ENCODE measurements around the gene HINT2. TPM values are rescaled to one million over a fixed set of nuclear protein-coding genes. Genes with fewer than 3 reads are reported as not detected.

The HINT2 gene
- total RNA-seq = 57.6 TPM
- long read RNA-seq, transcript HINT2-201 (5 exons, 628 nt) = major isoform, 35 of 42 reads
- long read RNA-seq, partial matches to known transcripts = 0 of 42 reads
- long read RNA-seq, other reads (novel, unspliced or antisense) = 2 of 42 reads

- intact Hi-C loops (cut with DNase I) = loop anchor here (5.0 kb wide), 2 partner anchors 83 to 158 kb away; partner anchors contain the start of genes CCDC107, CREB3, RMRP and TLN1
- peak; percentile 96 for DNase-seq (ENCODE audit: low spot score)
Measured at GRCh38 chr9:35814841-35815543, at the start of gene HINT2. HINT2 (minus strand) TSS chr9:35815042; CDS start chr9:35814979, 63 bp downstream.

- intact Hi-C loops (cut with DNase I) = no loop called here
- no peak for DNase-seq (ENCODE audit: low spot score)
Measured at GRCh38 chr9:35863583-35863982, 48.7 kb upstream of the HINT2 start.

GRCh38 chr9:35862328-35862727 lies 47.5 kb upstream of the HINT2 start:
- DNase-seq (ENCODE audit: low spot score) = no peak
- intact Hi-C loops (cut with DNase I) = no loop called here

- intact Hi-C loops (cut with DNase I) = no loop called here
- no peak for DNase-seq (ENCODE audit: low spot score)
Measured at GRCh38 chr9:35861161-35861897, 46.5 kb upstream of the HINT2 start.

GRCh38 chr9:35859990-35860339 lies 45.1 kb upstream of the HINT2 start:
- DNase-seq (ENCODE audit: low spot score) = no peak
- intact Hi-C loops (cut with DNase I) = no loop called here

GRCh38 chr9:35859310-35859989 lies 44.6 kb upstream of the HINT2 start:
- intact Hi-C loops (cut with DNase I) = no loop called here
- no peak for DNase-seq (ENCODE audit: low spot score)

- intact Hi-C loops (cut with DNase I) = no loop called here
- DNase-seq (ENCODE audit: low spot score) = no peak
Measured at GRCh38 chr9:35858458-35858857, 43.6 kb upstream of the HINT2 start.

- intact Hi-C loops (cut with DNase I) = no loop called here
- DNase-seq (ENCODE audit: low spot score) = no peak
Measured at GRCh38 chr9:35856882-35857281, 42.0 kb upstream of the HINT2 start.

GRCh38 chr9:35856206-35856605 lies 41.4 kb upstream of the HINT2 start:
- intact Hi-C loops (cut with DNase I) = no loop called here
- no peak for DNase-seq (ENCODE audit: low spot score)

- DNase-seq (ENCODE audit: low spot score) = no peak
- intact Hi-C loops (cut with DNase I) = no loop called here
Measured at GRCh38 chr9:35854091-35854762, 39.4 kb upstream of the HINT2 start.

GRCh38 chr9:35852876-35853865 lies 38.3 kb upstream of the HINT2 start:
- no peak for DNase-seq (ENCODE audit: low spot score)
- intact Hi-C loops (cut with DNase I) = no loop called here

- DNase-seq (ENCODE audit: low spot score) = peak; percentile 6
- intact Hi-C loops (cut with DNase I) = no loop called here
Measured at GRCh38 chr9:35852267-35852815, 37.5 kb upstream of the HINT2 start.

- DNase-seq (ENCODE audit: low spot score) = peak; percentile 9
- intact Hi-C loops (cut with DNase I) = no loop called here
Measured at GRCh38 chr9:35847792-35848572, 33.1 kb upstream of the HINT2 start.

- no peak for DNase-seq (ENCODE audit: low spot score)
- intact Hi-C loops (cut with DNase I) = no loop called here
Measured at GRCh38 chr9:35845824-35846771, 31.3 kb upstream of the HINT2 start.

GRCh38 chr9:35844628-35845270 lies 29.9 kb upstream of the HINT2 start:
- no peak for DNase-seq (ENCODE audit: low spot score)
- intact Hi-C loops (cut with DNase I) = no loop called here

- intact Hi-C loops (cut with DNase I) = no loop called here
- DNase-seq (ENCODE audit: low spot score) = no peak
Measured at GRCh38 chr9:35842795-35843194, 28.0 kb upstream of the HINT2 start.

All from cardiac septum (tissue), 1 donor.